Iris pigment epithelial cell (primary cell): Measurements from ENCODE around the gene INPP4B.

ENCODE experiments used
- DNase-seq: peaks from one replicate; pipeline ENCODE4 v3.0.0-alpha.2; 2011; ENCODE audit warnings: low read depth

INPP4B gene

GRCh38 chr4:141995056-141995455 lies 851.0 kb downstream of the INPP4B start:
- no peak for DNase-seq

GRCh38 chr4:141977433-141977832 lies 868.7 kb downstream of the INPP4B start:
- no peak for DNase-seq
